K562 (cell line): Measurements from ENCODE around the gene XRCC3. TPM values are rescaled to one million over a fixed set of nuclear protein-coding genes. Genes with fewer than 3 reads are reported as not detected.

ENCODE experiments used
- ATAC-seq: fragments of 200-7000 bp; cut with Tn5 transposase; 3 replicates; pipeline ENCODE4 v1.9.1; 2020; ENCODE audit warnings: moderate library complexity
- BruUV-seq: library from RNA; stranded (reverse); fragments of 400-500 nt; replicated peaks from 2 replicates; lab custom pipeline; 2021; lab: Mats Ljungman, UMichigan
- CTCF ChIA-PET: fragments of 300-600 bp; formaldehyde crosslinking; extraction: SDS; loops from one replicate; lab custom pipeline; 2021; ENCODE audit warnings: low intra/inter-chr PET ratio; lab: Yijun Ruan, JAX
- POLR2A ChIA-PET: fragments of 300-600, 350-650 bp; sonication (Branson Sonifier 250); formaldehyde crosslinking; extraction: SDS; loops from one replicate; lab custom pipeline; 2021; ENCODE audit warnings: antibody characterized with exemption, inconsistent platforms; lab: Yijun Ruan, JAX
- DNase-seq, 4 experiments: peaks; one replicate each; pipeline versions ENCODE4 v3.0.0 to v3.0.0-alpha.2; 2011 to 2018; ENCODE audit warnings: low spot score in 3 of 4, mixed read lengths in 3 of 4; ENCODE audit errors: extremely low read depth in 1 of 4
- FAIRE-seq: peaks from 2 replicates; lab custom pipeline; 2011; peaks lifted over from hg19 to GRCh38; lab: Jason Lieb, UNC
- H2AFZ ChIP-seq: 2 replicates; pipeline ENCODE4 v1.6.0; 2011; ENCODE audit warnings: low read depth, low read length, control low read depth, inconsistent platforms
- H3K27ac ChIP-seq: fragments of 200-600 bp; 3 replicates; pipeline ENCODE4 v1.8.0; 2011; ENCODE audit warnings: low read depth, mild to moderate bottlenecking, control low read depth, inconsistent platforms, low read length, moderate library complexity, mixed read lengths; ENCODE audit errors: extremely low read depth
- H3K27me3 ChIP-seq, 2 experiments: fragments of 300-600 bp in 1 of 2; 2 replicates in 1 of 2; 3 replicates in 1 of 2; pipeline versions ENCODE4 v1.6.0 to v1.8.0; 2011; ENCODE audit warnings: inconsistent platforms in 2 of 2, low read length in 2 of 2, mild to moderate bottlenecking in 1 of 2, mixed read lengths in 1 of 2, moderate library complexity in 1 of 2; ENCODE audit not compliant: control insufficient read depth in 2 of 2, insufficient read depth in 2 of 2
- H3K36me3 ChIP-seq: fragments of 300-600 bp; 3 replicates; pipeline ENCODE4 v1.8.0; 2011; ENCODE audit warnings: mild to moderate bottlenecking, low read length, inconsistent platforms; ENCODE audit not compliant: control insufficient read depth, insufficient read depth
- H3K4me1 ChIP-seq, 2 experiments: fragments of 200-600 bp in 1 of 2; replicated peaks in 1 of 2; 2 replicates in 1 of 2; 3 replicates in 1 of 2; pipeline versions ENCODE4 v1.5.1 to v1.8.0; 2011; ENCODE audit warnings: inconsistent platforms in 2 of 2, low read length in 2 of 2, mild to moderate bottlenecking in 1 of 2, mixed read lengths in 1 of 2, moderate library complexity in 1 of 2; ENCODE audit not compliant: control insufficient read depth in 2 of 2, insufficient read depth in 2 of 2
- H3K4me2 ChIP-seq: 2 replicates; pipeline ENCODE4 v1.6.1; 2011; ENCODE audit warnings: low read length, control low read depth, inconsistent platforms, mixed read lengths; ENCODE audit not compliant: insufficient read depth
- H3K4me3 ChIP-seq: fragments of 200-600 bp; sonication (generic), shearing (Covaris generic); 2 replicates; pipeline ENCODE4 v1.5.1; 2016; ENCODE audit warnings: control low read depth, inconsistent platforms
- H3K79me2 ChIP-seq: fragments of 200-600 bp; 3 replicates; pipeline ENCODE4 v1.8.0; 2011; ENCODE audit warnings: low read length, inconsistent platforms; ENCODE audit not compliant: control insufficient read depth, insufficient read depth
- H3K9ac ChIP-seq, 2 experiments: 2 replicates each; pipeline versions ENCODE4 v1.6.0 to v1.6.1; 2011; ENCODE audit warnings: low read depth in 2 of 2, low read length in 2 of 2, control low read depth in 1 of 2, inconsistent platforms in 1 of 2, mild to moderate bottlenecking in 1 of 2, mixed read lengths in 1 of 2; ENCODE audit not compliant: insufficient read depth in 1 of 2
- H3K9me1 ChIP-seq: one replicate; pipeline ENCODE4 v1.6.0; 2011; ENCODE audit warnings: inconsistent platforms, mild to moderate bottlenecking, low read length, moderate library complexity; ENCODE audit not compliant: control insufficient read depth, insufficient read depth
- H3K9me3 ChIP-seq: replicated peaks from 2 replicates; pipeline ENCODE4 v1.5.1; 2011; ENCODE audit warnings: low read depth, low read length, inconsistent platforms; ENCODE audit not compliant: control insufficient read depth, insufficient read depth
- H4K20me1 ChIP-seq: replicated peaks from 2 replicates; pipeline ENCODE4 v1.6.1; 2011; ENCODE audit warnings: low read length, inconsistent platforms, mixed read lengths; ENCODE audit not compliant: control insufficient read depth, insufficient read depth
- FIP1L1 ChIP-seq: fragments of 200-400 bp; formaldehyde crosslinking; IDR thresholded peaks from 2 replicates; pipeline ENCODE4 v1.6.1; 2018; ENCODE audit warnings: mild to moderate bottlenecking, low read depth, low read length; ENCODE audit not compliant: poor library complexity, severe bottlenecking
- POLR2G ChIP-seq: fragments of 200-400 bp; formaldehyde crosslinking; IDR thresholded peaks from 2 replicates; pipeline ENCODE4 v1.6.1; 2017; ENCODE audit warnings: low read depth, mild to moderate bottlenecking, antibody characterized with exemption, low read length, moderate library complexity
- WGBS: fragments of 100-300 bp; shearing (Covaris generic); methylation state at CpG from one replicate; pipeline ENCODE4 v1.1.6; 2016; ENCODE audit warnings: low coverage, mixed read lengths; ENCODE audit not compliant: insufficient coverage; ENCODE audit errors: missing lambda C conversion rate; 5-methylcytosine and 5-hydroxymethylcytosine counted together
- in situ Hi-C: fragments of 300-500 bp; cut with MboI; formaldehyde crosslinking; loops from 4 replicates; pipeline ENCODE4 v1.15.0; 2018; ENCODE audit warnings: inconsistent platforms, mixed read lengths
- intact Hi-C: fragments of 100-400 bp; cut with micrococcal nuclease; formaldehyde crosslinking; loops from 2 replicates; pipeline ENCODE4 v1.14.2; 2022
- polyA plus RNA-seq, 8 experiments: library from polyadenylated mRNA; depleted of rRNA in 4 of 8; stranded (reverse) in 5 of 8; unstranded in 3 of 8; fragments of >200 nt; fragmentation: Nextera tagmentation in 2 of 8; fragmentation: Illumina TruSeq in 1 of 8; extraction: Ambion mirVana in 2 of 8; extraction: Trizol in 1 of 8; gene quantifications; 2 replicates each; pipeline versions ENCODE4 v1.2.1 to v1.2.3, GENCODE V29; 2011 to 2014; ENCODE audit warnings: inconsistent platforms in 1 of 8, missing spikeins in 1 of 8
- total RNA-seq, 7 experiments: library from RNA; depleted of rRNA in 6 of 7; stranded (reverse); fragments of >200 nt in 6 of 7; fragmentation: Illumina TruSeq in 2 of 7; extraction: Trizol in 2 of 7; gene quantifications; 2 replicates each; pipeline versions ENCODE4 v1.2.1 to v1.2.3, GENCODE V29; 2011 to 2021; ENCODE audit warnings: low replicate concordance in 1 of 7
- TF ChIP-seq, protein P1 (sequence below): fragments of 250-450 bp; sonication (Bioruptor Pico); IDR thresholded peaks from 2 replicates; pipeline ENCODE4 v1.8.0; 2022; ENCODE audit warnings: moderate library complexity, mild to moderate bottlenecking, inconsistent platforms

Gene XRCC3
- total and polyA plus RNA-seq, 9 of the 15 experiments (the other 6 are each of a cell fraction or from before 2014, with no cell fraction given): 0.34 to 59.3 (median 30.3) TPM

DNA sequence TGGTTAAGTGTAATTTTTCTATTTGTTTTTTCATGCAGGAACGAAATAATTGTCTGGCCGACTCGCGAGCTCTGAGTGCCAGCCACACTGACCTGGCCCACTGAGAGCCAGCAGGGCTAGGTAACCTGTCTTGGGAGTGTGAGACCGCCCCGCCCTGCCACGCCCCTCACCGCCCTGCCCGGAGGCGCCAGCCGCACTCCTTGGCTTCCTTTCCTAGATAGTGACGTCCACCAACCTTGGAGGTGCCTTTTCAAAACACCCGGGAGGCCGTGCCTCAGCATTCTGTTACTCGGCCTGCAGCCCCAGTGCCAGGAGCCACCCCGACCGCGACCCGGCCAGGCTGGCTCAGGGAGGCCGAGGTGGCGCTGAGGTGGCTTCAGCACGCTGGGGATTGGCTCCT, 21.7 kb downstream of the XRCC3 start:
- Histone ChIP-seq H3K4me1 (peaks cover 0 to 15% of the 10 kb centered on the region in 2 experiments; a peak in 2 of 5 replicates), H3K4me3 (no peak overlapping the region), H3K9ac (no peak overlapping the region), H3K9me3 (no peaks in the 10 kb centered on the region), H2AFZ (no peak overlapping the region), H3K27ac (no peak overlapping the region), H3K27me3 (no peaks in the 10 kb centered on the region), H4K20me1 (no peaks in the 10 kb centered on the region; the same call in 1 of the 2 replicates), H3K79me2 (no peaks in the 10 kb centered on the region), H3K4me2 (no peak overlapping the region), H3K36me3 (peaks cover 60% of the 10 kb centered on the region; the same call in 2 of the 3 replicates), H3K9me1 (no peaks in the 10 kb centered on the region)
- in situ Hi-C loops (no loop called here), intact Hi-C loops (no loop called here)
- 0 out of 2 replicates have a peak, but pooled peaks have one; percentile 21 for TF ChIP-seq POLR2G
- TF ChIP-seq, protein P1, sequence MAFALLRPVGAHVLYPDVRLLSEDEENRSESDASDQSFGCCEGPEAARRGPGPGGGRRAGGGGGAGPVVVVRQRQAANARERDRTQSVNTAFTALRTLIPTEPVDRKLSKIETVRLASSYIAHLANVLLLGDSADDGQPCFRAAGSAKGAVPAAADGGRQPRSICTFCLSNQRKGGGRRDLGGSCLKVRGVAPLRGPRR (CRISPR knock-in tag): no peak
- CTCF ChIA-PET: no interaction called here
- POLR2A ChIA-PET: interaction anchor here (0.6 kb wide), 1 partner anchor 172 kb away, joined by 3 read pairs; no protein-coding TSS in a partner anchor
- no peak for FAIRE-seq
- BruUV-seq: no TSS peak
- no peak for ATAC-seq
- no peak for DNase-seq
- WGBS: 88% methylated on average over 12 of the region's 22 CpGs

DNA sequence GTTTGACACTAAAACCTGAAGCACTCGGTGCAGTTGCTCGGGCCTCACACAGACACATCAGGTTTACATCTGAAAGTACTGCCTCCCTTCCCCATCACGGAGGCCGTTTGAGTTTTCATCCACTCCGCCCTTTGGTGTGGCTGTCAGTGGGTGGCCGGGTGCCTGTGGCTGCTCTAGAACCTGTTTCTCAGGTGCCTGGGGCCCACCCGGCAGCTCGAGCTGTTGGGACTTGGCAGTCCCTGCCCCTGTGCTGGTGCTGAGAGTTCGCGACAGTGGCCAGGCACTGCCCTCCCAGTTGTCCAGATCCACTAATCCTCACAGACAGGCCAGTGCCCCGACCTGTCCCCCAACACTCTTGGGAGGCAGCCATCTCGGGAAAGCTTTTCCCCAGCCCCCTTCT, 22.4 kb downstream of the XRCC3 start:
- no peak overlapping the region for H3K27ac ChIP-seq

More for the DNA sequence above, 22.4 kb downstream of the XRCC3 start:
- ATAC-seq (no peak), DNase-seq (no peak), FAIRE-seq (no peak)
- WGBS: 71% methylated on average over 10 of the region's 12 CpGs
- intact Hi-C loops: no loop called here
- BruUV-seq: no TSS peak
- H3K79me2 ChIP-seq: no peaks in the 10 kb centered on the region
- no peak overlapping the region for H3K4me3 ChIP-seq
- H3K9me3 ChIP-seq: no peaks in the 10 kb centered on the region
- no peaks in the 10 kb centered on the region for H3K27me3 ChIP-seq
- in situ Hi-C loops: no loop called here
- peaks cover 0 to 12% of the 10 kb centered on the region in 2 experiments; a peak in 2 of 5 replicates for H3K4me1 ChIP-seq
- no peak overlapping the region for H2AFZ ChIP-seq
- H3K9me1 ChIP-seq: no peaks in the 10 kb centered on the region
- no peak overlapping the region for H3K4me2 ChIP-seq
- no peaks in the 10 kb centered on the region; the same call in 1 of the 2 replicates for H4K20me1 ChIP-seq
- peaks cover 57% of the 10 kb centered on the region; the same call in 2 of the 3 replicates for H3K36me3 ChIP-seq
- no peak overlapping the region for H3K9ac ChIP-seq
- CTCF ChIA-PET: no interaction called here
- TF ChIP-seq FIP1L1: no peak
- POLR2A ChIA-PET: interaction anchor here (0.6 kb wide), 2 partner anchors 126 to 172 kb away, joined by 3 to 4 read pairs; no protein-coding TSS in a partner anchor
